HG02938 (cell line): ENCODE data around the gene NHSL1.

ENCODE experiments used
- ATAC-seq: cut with Tn5 transposase; IDR thresholded peaks from one replicate; pipeline ENCODE4 v1.9.1; 2021; ENCODE audit warnings: mild to moderate bottlenecking, moderate library complexity; ENCODE audit not compliant: unreplicated experiment

The NHSL1 gene

DNA sequence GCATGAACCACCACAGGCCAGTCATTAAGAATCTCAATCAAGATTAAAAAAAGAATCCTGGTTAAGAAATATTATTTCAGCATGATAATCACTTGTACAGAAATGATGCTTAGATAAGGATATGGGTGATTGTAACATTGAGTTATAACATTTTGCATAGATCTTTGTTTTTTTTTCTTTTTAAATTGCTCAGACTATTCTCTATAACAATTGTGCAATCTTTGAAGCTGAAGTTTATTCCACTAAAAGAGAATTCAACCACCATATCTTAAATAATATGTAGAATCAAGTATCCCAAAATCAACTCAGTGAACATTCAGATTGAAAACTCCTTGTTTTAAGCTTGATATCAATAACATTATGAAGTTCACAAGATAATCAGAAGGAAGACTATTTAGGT, 122.3 kb downstream of the NHSL1 start:
- no peak for ATAC-seq

DNA sequence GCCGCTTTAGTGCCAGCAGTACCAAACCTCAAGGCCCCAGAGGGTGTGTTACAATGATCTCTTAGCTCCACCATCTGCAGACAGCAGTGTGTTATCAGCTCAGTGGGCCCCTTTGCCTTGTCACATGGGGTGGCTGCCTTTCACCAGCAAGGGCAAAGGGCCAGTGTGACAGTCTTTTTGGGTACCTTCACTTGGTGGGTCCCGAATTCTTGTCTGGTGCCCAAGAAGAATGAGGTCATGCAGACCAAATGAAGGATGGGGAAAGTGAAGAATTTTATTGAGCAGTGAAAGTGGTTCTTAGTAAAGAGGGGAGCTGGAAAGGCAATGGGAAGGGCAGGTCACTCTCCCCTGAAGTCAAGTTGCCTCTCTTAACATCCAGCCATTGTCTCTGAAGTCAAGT, 124.5 kb downstream of the NHSL1 start:
- ATAC-seq, result no peak

DNA sequence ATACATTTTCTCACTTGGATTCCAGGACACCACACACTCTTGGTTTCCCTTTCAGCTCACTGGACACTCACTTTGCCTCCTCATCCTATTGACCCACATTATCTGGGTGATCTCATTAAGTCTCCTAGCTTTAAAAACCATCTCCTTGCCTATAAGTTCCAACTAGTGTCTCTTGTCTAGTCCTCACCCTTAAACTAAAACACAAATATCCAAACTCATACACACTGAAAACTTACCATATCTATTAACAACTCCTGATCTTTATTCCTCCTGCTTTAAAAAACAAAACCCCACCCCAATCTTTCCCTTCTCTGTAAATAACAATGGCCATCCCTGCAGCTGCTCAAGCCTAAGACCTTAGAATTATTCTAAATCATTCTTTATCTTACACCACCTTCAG, 125.1 kb downstream of the NHSL1 start:
- no peak for ATAC-seq

DNA sequence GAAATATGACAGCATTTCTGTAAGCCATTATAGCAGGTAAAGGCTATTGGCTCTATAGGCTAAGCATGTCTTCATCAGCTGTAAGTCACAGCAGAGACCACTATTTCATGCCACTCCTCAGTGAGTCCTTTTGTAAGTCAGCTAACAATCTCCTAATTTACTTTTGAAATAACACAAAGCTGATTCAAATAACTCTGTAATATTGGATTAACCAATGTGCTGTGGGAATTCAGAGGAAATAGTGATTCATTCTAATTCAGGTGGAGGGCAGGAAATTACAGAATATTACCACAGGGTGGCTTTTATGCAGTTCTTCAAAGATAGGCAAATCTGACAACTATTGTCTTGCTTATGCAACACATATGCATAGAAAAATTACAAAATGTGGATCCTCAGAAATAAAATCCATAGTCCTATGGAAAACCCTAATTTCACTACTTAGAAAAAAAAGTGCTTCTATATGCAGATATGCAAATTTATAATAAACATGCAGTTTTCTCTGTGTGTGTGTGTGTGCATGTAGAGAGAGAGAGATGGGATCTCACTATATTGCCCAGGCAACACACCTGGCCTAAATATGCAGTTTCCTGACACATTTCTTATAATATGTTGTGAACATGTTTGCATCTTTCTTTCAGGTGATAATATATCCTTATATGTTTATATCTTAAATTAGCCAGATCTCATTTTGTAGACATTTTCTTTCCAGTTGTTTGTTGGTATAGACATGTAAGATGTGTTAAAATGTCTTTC, 126.4 kb downstream of the NHSL1 start:
- ATAC-seq, result no peak
